Endothelial cell of umbilical vein (primary cell): Measurements from ENCODE around the gene KDM4B.

Source experiments
- TF ChIP-seq, protein P1 (sequence below), 2 donors: IDR thresholded peaks; 1 replicate in 1 of 2; 2 replicates in 1 of 2; pipeline ENCODE4 v1.5.1; 2011; ENCODE audit warnings: low read length in 2 of 2, mild to moderate bottlenecking in 2 of 2, moderate library complexity in 2 of 2, control low read depth in 1 of 2, inconsistent platforms in 1 of 2, low read depth in 1 of 2; ENCODE audit not compliant: insufficient read depth in 1 of 2; ENCODE audit errors: extremely low read depth in 1 of 2
- TF ChIP-seq, protein P2 (sequence below): IDR thresholded peaks from 2 replicates; pipeline ENCODE4 v1.6.1; 2011; ENCODE audit not compliant: insufficient read depth, insufficient read length

DNA sequence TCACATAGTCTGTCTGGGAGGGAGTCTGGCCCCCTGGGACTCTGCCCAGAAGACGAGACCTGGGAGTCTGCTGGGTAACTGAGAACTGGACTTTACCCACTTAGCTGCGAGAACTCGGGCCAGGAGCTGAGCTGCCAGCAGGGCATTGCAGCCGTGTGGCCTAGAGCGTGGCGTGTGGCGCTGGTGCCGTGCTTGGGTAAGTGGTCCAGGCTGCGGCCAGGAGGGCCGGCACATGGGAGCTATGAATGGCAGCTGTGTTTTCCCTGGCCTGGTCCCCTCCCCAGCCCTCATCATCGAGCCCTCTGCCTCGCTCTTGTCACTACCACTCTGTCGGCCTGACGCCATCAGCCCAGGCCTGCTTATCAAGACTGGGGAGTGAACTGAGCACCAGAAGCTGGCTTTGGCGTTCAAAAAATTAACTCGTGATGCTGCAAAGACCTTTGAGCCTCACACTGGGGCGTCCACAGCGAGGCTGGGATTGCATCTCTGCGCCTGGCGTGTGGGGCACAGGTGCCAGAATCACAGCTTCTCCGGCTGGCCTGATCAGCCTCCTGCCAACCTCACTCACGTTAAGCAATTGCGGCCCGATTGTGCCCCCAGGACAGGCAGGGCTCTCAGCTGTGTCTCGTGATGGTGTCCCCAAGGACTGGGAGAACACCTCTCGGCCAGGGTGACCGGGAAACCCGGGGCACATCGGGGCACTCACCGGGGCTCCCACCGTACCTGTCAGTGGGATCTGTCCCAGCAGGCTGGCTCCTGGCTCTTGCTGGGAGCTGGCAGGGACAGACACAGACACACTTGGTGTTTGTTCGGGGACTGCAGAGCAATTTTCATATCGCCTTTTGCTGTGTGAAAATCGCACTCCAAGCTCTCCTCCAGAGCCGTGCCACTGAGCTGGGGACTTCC lies 85.9 kb downstream of the KDM4B start:
- TF ChIP-seq, protein P1, sequence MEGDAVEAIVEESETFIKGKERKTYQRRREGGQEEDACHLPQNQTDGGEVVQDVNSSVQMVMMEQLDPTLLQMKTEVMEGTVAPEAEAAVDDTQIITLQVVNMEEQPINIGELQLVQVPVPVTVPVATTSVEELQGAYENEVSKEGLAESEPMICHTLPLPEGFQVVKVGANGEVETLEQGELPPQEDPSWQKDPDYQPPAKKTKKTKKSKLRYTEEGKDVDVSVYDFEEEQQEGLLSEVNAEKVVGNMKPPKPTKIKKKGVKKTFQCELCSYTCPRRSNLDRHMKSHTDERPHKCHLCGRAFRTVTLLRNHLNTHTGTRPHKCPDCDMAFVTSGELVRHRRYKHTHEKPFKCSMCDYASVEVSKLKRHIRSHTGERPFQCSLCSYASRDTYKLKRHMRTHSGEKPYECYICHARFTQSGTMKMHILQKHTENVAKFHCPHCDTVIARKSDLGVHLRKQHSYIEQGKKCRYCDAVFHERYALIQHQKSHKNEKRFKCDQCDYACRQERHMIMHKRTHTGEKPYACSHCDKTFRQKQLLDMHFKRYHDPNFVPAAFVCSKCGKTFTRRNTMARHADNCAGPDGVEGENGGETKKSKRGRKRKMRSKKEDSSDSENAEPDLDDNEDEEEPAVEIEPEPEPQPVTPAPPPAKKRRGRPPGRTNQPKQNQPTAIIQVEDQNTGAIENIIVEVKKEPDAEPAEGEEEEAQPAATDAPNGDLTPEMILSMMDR (IDR thresholded peaks at IDR 0.05; ENCODE audit: extremely low read depth in 1 of 2, insufficient read depth in 1 of 2, low read depth in 1 of 2, low read length in 2 of 2): no peak
- TF ChIP-seq, protein P2, sequence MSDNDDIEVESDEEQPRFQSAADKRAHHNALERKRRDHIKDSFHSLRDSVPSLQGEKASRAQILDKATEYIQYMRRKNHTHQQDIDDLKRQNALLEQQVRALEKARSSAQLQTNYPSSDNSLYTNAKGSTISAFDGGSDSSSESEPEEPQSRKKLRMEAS: no peak
